ENCODE results near the gene DNAH10. TPM values are rescaled to one million over a fixed set of nuclear protein-coding genes. Genes with fewer than 3 reads are reported as not detected.

Gene DNAH10
- polyA plus RNA-seq, 2 of the 4 experiments (the other 2 are of a cell fraction), result 0.14 to 0.39 TPM

- ATAC-seq, result no peak
- WGBS (ENCODE audit: missing lambda C conversion rate), result 41% methylated on average over 7 of the region's 7 CpGs
Measured at GRCh38 chr12:123771261-123771660, 9.2 kb downstream of the DNAH10 start.

DNA sequence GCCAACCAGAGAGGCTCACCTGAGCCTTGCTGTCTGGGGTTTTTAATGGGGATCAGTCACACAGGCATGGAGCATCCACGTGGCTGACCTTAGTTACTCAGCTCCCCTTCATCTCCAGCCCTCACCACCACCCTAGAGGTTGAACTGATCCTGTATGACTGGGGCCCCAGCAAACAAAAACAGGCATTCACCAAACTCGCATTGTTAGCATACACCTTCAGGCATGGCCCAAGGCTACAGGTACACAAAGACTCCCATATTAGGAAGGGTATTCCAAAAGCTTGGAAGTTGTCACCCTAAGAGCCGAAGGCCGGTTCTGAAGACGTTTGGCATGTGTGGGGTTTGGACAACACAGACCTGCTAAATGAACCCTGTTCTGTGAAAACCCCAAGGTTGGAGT lies 10.0 kb downstream of the DNAH10 start:
- DNase-seq (ENCODE audit: low read depth in 1 of 2, low spot score in 1 of 2) (no peak), FAIRE-seq (no peak), ATAC-seq (no peak)
- H3K4me2 ChIP-seq, result no peak overlapping the region
- 51% methylated on average over 5 of the region's 5 CpGs for WGBS (ENCODE audit: missing lambda C conversion rate)
- ChIA-PET POLR2A (no interaction called here), CTCF (interaction anchor here (1.3 kb wide), 1 partner anchor 10 kb away, joined by 4 read pairs; no protein-coding TSS in a partner anchor)
- 0 out of 3 replicates have a peak, but pooled peaks cover 2% of the 10 kb centered on the region for H3K9me3 ChIP-seq
- no peak overlapping the region for H3K4me3 ChIP-seq
- H3K27ac ChIP-seq, result no peak overlapping the region
- TF ChIP-seq SREBF2 (IDR thresholded peaks at IDR 0.05) (no peak), ZSCAN20 (CRISPR knock-in tag; IDR thresholded peaks at IDR 0.05) (no peak), RAD21 (conservative IDR thresholded peaks at IDR 0.05 in 1 of 2, IDR thresholded peaks at IDR 0.05 in 1 of 2) (no peak), GATA3 (IDR thresholded peaks at IDR 0.05; ENCODE audit: borderline replicate concordance) (no peak), HOXA7 (CRISPR knock-in tag; IDR thresholded peaks at IDR 0.05) (no peak), FOXS1 (CRISPR knock-in tag; IDR thresholded peaks at IDR 0.05) (no peak), USF2 (IDR thresholded peaks at IDR 0.05) (no peak), ZC3H11A (IDR thresholded peaks at IDR 0.05) (no peak), MAZ (IDR thresholded peaks at IDR 0.05; ENCODE audit: borderline replicate concordance, low read depth, low read length) (no peak), CHD4 (IDR thresholded peaks at IDR 0.05; ENCODE audit: borderline replicate concordance) (no peak)
- TF ChIP-seq, protein P1, sequence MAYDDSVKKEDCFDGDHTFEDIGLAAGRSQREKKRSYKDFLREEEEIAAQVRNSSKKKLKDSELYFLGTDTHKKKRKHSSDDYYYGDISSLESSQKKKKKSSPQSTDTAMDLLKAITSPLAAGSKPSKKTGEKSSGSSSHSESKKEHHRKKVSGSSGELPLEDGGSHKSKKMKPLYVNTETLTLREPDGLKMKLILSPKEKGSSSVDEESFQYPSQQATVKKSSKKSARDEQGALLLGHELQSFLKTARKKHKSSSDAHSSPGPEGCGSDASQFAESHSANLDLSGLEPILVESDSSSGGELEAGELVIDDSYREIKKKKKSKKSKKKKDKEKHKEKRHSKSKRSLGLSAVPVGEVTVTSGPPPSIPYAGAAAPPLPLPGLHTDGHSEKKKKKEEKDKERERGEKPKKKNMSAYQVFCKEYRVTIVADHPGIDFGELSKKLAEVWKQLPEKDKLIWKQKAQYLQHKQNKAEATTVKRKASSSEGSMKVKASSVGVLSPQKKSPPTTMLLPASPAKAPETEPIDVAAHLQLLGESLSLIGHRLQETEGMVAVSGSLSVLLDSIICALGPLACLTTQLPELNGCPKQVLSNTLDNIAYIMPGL (CRISPR knock-in tag; IDR thresholded peaks at IDR 0.05; ENCODE audit: borderline replicate concordance), result no peak
- TF ChIP-seq, protein P2, sequence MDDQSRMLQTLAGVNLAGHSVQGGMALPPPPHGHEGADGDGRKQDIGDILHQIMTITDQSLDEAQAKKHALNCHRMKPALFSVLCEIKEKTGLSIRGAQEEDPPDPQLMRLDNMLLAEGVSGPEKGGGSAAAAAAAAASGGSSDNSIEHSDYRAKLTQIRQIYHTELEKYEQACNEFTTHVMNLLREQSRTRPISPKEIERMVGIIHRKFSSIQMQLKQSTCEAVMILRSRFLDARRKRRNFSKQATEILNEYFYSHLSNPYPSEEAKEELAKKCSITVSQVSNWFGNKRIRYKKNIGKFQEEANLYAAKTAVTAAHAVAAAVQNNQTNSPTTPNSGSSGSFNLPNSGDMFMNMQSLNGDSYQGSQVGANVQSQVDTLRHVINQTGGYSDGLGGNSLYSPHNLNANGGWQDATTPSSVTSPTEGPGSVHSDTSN (IDR thresholded peaks at IDR 0.05), result no peak
- no peaks in the 10 kb centered on the region for H3K4me1 ChIP-seq

More at GRCh38 chr12:123771261-123771660, 9.2 kb downstream of the DNAH10 start:
- Histone ChIP-seq H3K4me3 (no peak overlapping the region), H3K4me1 (no peaks in the 10 kb centered on the region), H3K27ac (no peak overlapping the region), H3K4me2 (no peak overlapping the region), H3K9me3 (0 out of 3 replicates have a peak, but pooled peaks cover 2% of the 10 kb centered on the region)
- CTCF ChIA-PET, result no interaction called here
- POLR2A ChIA-PET, result no interaction called here
- TF ChIP-seq RCOR1 (IDR thresholded peaks at IDR 0.05; ENCODE audit: low read depth, low read length), result no peak
- FAIRE-seq, result no peak
- DNase-seq (ENCODE audit: low read depth in 1 of 2, low spot score in 1 of 2), result no peak

DNA sequence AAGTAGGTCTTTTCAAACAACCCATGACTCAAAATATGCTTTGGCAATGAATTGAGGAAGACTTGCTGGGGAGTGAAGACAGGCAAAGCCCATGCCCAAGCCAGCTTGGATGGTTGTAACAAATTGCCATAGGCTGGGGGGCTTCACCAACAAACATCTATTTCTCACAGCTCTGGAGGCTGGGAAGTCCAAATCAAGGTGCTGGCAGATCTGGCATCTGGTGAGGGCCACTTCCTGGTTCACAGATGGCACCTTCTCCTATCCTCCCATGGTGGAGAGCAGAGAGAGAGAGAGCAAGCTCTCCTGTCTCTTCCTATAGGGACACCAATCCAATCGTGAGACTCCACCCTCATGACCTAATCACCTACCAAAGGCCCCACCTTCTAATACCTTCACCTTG lies 11.3 kb downstream of the DNAH10 start:
- CTCF ChIA-PET, result no interaction called here
- no peaks in the 10 kb centered on the region for H3K4me1 ChIP-seq
- TF ChIP-seq, protein P3, sequence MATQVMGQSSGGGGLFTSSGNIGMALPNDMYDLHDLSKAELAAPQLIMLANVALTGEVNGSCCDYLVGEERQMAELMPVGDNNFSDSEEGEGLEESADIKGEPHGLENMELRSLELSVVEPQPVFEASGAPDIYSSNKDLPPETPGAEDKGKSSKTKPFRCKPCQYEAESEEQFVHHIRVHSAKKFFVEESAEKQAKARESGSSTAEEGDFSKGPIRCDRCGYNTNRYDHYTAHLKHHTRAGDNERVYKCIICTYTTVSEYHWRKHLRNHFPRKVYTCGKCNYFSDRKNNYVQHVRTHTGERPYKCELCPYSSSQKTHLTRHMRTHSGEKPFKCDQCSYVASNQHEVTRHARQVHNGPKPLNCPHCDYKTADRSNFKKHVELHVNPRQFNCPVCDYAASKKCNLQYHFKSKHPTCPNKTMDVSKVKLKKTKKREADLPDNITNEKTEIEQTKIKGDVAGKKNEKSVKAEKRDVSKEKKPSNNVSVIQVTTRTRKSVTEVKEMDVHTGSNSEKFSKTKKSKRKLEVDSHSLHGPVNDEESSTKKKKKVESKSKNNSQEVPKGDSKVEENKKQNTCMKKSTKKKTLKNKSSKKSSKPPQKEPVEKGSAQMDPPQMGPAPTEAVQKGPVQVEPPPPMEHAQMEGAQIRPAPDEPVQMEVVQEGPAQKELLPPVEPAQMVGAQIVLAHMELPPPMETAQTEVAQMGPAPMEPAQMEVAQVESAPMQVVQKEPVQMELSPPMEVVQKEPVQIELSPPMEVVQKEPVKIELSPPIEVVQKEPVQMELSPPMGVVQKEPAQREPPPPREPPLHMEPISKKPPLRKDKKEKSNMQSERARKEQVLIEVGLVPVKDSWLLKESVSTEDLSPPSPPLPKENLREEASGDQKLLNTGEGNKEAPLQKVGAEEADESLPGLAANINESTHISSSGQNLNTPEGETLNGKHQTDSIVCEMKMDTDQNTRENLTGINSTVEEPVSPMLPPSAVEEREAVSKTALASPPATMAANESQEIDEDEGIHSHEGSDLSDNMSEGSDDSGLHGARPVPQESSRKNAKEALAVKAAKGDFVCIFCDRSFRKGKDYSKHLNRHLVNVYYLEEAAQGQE (IDR thresholded peaks at IDR 0.05), result no peak
- TF ChIP-seq EHF (CRISPR knock-in tag; IDR thresholded peaks at IDR 0.05) (no peak), PHF8 (IDR thresholded peaks at IDR 0.05; ENCODE audit: borderline replicate concordance, low read depth) (no peak), HOXB13 (CRISPR knock-in tag; IDR thresholded peaks at IDR 0.05; ENCODE audit: low read depth) (no peak), GATA3 (IDR thresholded peaks at IDR 0.05; ENCODE audit: borderline replicate concordance) (no peak), POLR2A (IDR thresholded peaks at IDR 0.05; ENCODE audit: low read length) (no peak), CBX8 (IDR thresholded peaks at IDR 0.05) (no peak)
- whole genome bisulfite sequencing (ENCODE audit: missing lambda C conversion rate), result 11% methylated on average over 1 of the region's 1 CpG
- H3K9me3 ChIP-seq, result 0 out of 3 replicates have a peak, but pooled peaks cover 2% of the 10 kb centered on the region
- no peak overlapping the region for H3K27ac ChIP-seq
- ATAC-seq (no peak), DNase-seq (ENCODE audit: low read depth in 1 of 2, low spot score in 1 of 2) (no peak), FAIRE-seq (no peak)
- H3K4me3 ChIP-seq, result no peak overlapping the region
- H3K4me2 ChIP-seq, result no peak overlapping the region
- POLR2A ChIA-PET, result no interaction called here
